H1 (cell line): ENCODE measurements around the gene PTPN3.

Source experiments
- GABPA ChIP-seq: IDR thresholded peaks from 2 replicates; pipeline ENCODE4 v1.6.1; 2011; ENCODE audit warnings: mild to moderate bottlenecking, low read length, moderate library complexity, borderline replicate concordance; ENCODE audit not compliant: insufficient read depth
- TAF1 ChIP-seq: IDR thresholded peaks from 2 replicates; pipeline ENCODE4 v1.6.1; 2011; ENCODE audit warnings: mild to moderate bottlenecking, low read depth, low read length
- TF ChIP-seq, protein P1 (sequence below), 3 experiments: IDR thresholded peaks; 1 replicate in 2 of 3; 2 replicates in 1 of 3; pipeline versions ENCODE4 v1.5.1 to v1.6.1; 2011; ENCODE audit warnings: low read length in 3 of 3, mild to moderate bottlenecking in 3 of 3, inconsistent platforms in 2 of 3, low read depth in 1 of 3, moderate library complexity in 1 of 3; ENCODE audit not compliant: insufficient read depth in 1 of 3; ENCODE audit errors: control extremely low read depth in 1 of 3

DNA sequence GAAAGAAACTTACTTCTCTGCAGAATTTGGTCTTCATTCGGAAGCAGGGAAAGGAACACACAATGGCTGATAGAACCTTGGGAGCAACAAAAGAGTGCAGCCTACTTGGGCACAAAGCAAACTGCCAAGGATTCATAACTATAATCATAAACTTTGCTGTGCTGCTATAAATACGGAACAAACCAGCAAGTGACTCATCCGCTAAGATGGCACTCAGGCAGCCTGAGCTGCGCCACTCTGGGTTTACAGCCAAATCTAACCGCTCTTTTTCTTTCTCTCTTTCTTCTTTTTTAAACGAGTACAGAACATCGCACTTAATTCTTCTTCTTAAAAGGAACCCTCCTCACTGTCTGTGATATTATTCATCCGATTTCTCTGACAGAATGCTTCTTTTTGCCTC lies 81.1 kb downstream of the PTPN3 start:
- TF ChIP-seq TAF1 (no peak), GABPA (no peak)
- TF ChIP-seq, protein P1, sequence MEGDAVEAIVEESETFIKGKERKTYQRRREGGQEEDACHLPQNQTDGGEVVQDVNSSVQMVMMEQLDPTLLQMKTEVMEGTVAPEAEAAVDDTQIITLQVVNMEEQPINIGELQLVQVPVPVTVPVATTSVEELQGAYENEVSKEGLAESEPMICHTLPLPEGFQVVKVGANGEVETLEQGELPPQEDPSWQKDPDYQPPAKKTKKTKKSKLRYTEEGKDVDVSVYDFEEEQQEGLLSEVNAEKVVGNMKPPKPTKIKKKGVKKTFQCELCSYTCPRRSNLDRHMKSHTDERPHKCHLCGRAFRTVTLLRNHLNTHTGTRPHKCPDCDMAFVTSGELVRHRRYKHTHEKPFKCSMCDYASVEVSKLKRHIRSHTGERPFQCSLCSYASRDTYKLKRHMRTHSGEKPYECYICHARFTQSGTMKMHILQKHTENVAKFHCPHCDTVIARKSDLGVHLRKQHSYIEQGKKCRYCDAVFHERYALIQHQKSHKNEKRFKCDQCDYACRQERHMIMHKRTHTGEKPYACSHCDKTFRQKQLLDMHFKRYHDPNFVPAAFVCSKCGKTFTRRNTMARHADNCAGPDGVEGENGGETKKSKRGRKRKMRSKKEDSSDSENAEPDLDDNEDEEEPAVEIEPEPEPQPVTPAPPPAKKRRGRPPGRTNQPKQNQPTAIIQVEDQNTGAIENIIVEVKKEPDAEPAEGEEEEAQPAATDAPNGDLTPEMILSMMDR (IDR thresholded peaks at IDR 0.05; ENCODE audit: control extremely low read depth in 1 of 3, insufficient read depth in 1 of 3, low read depth in 1 of 3, low read length in 3 of 3), result no peak
